HG03139 (cell line): ENCODE measurements around the gene GGA1.

Experiments
- ATAC-seq: cut with Tn5 transposase; IDR thresholded peaks from one replicate; pipeline ENCODE4 v1.9.1; 2021; ENCODE audit not compliant: unreplicated experiment

GGA1 gene

GRCh38 chr22:37672920-37673455 lies 64.4 kb downstream of the GGA1 start:
- ATAC-seq, result no peak

- no peak for ATAC-seq
Observed at GRCh38 chr22:37674248-37674647, 65.6 kb downstream of the GGA1 start.

- ATAC-seq, result peak; percentile 42
Observed at GRCh38 chr22:37674951-37675929, 66.6 kb downstream of the GGA1 start, which contains the start of gene LGALS1. Gene LGALS1 (plus strand): TSS chr22:37675636. CDS start chr22:37675703, 67 bp downstream.

GRCh38 chr22:37675930-37676735 lies 67.5 kb downstream of the GGA1 start:
- ATAC-seq, result no peak

- ATAC-seq, result peak; percentile 55
Observed at GRCh38 chr22:37676736-37677492, 68.3 kb downstream of the GGA1 start.

- no peak for ATAC-seq
Observed at GRCh38 chr22:37677493-37677974, 68.9 kb downstream of the GGA1 start.

- no peak for ATAC-seq
Observed at GRCh38 chr22:37678372-37678771, 69.7 kb downstream of the GGA1 start.

GRCh38 chr22:37679670-37680069 lies 71.0 kb downstream of the GGA1 start:
- no peak for ATAC-seq

- no peak for ATAC-seq
Observed at GRCh38 chr22:37680191-37680851, 71.7 kb downstream of the GGA1 start.

- ATAC-seq, result no peak
Observed at GRCh38 chr22:37681001-37681424, 72.4 kb downstream of the GGA1 start.

GRCh38 chr22:37681556-37682049 lies 73.0 kb downstream of the GGA1 start:
- ATAC-seq, result no peak
